T-helper 1 cell treated with Interleukin-12 subunit alpha and Interleukin-12 subunit beta and Interleukin-4 antibody, amounts not matched to agents 30 ng/mL and 1 ng/mL, for 36 hours (primary cell): ENCODE results near the gene DUSP19. TPM values are rescaled to one million over a fixed set of nuclear protein-coding genes. Genes with fewer than 3 reads are reported as not detected.
"Not testable (repeated sequence)": the region's sequence is repeated elsewhere in the genome, so short reads cannot be mapped to it uniquely, and the experiment has no call there.

Source experiments
- intact Hi-C: fragments of 100-400 bp; cut with micrococcal nuclease; formaldehyde crosslinking; loops from one replicate; pipeline ENCODE4 v1.15.1; 2024
- total RNA-seq: library from RNA; stranded (reverse); gene quantifications from 2 replicates; pipeline ENCODE4 v1.2.3, GENCODE V29; 2022

Gene DUSP19, protein sequence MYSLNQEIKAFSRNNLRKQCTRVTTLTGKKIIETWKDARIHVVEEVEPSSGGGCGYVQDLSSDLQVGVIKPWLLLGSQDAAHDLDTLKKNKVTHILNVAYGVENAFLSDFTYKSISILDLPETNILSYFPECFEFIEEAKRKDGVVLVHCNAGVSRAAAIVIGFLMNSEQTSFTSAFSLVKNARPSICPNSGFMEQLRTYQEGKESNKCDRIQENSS
- total RNA-seq, result 0.73 and 0.93 TPM in 2 replicates

DNA sequence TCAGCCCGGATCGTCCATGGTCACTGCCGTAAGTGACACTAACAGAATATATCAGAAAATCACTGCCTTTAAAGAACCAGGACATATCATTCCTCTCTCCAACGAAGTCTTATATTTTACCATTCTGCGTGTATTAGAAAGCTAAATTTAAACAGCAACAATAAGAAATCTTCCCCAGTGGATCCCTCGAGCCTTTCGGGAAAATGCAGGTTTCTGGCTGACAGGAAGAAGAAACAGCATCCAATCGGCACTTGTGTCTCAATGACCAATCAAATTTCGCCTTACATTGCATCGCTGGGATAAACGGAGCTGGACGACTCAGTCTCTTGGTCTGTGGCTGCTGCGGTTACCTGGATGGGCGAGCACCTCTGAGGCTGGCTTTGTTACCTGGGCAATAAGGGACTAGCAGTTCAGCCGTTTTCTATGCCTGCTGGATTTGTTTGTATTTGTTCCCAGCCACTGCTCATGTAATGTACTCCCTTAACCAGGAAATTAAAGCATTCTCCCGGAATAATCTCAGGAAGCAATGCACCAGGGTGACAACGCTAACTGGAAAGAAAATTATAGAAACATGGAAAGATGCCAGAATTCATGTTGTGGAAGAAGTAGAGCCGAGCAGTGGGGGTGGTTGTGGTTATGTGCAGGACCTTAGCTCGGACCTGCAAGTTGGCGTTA lies at the start of gene DUSP19:
Gene DUSP19 (plus strand): TSS at position 284 of the 675 bp plus-strand sequence. CDS start 187 bp downstream, at position 471.
- intact Hi-C loops, result loop anchor here (1.0 kb wide), 3 partner anchors 40 to 363 kb away; partner anchors contain the start of genes NCKAP1 and NUP35

DNA sequence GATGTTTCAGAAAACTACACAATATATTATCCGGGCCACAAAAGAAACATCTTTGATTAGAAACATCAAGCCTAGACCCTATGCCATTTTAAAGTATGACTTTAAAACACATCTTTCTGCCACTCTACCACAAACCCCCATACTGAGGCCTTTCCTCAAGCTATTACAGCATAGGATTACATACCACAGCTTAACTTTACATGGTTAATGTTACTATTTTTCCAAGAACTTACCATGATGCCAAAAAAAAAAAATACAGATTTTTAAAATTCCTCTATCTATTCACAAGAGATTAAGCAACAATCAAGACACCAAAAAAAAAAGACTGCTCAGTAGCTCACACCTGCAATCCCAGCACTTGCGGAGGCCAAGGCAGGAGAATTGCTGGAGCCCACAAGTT lies 49.3 kb upstream of the DUSP19 start:
- intact Hi-C loops, result no loop called here

DNA sequence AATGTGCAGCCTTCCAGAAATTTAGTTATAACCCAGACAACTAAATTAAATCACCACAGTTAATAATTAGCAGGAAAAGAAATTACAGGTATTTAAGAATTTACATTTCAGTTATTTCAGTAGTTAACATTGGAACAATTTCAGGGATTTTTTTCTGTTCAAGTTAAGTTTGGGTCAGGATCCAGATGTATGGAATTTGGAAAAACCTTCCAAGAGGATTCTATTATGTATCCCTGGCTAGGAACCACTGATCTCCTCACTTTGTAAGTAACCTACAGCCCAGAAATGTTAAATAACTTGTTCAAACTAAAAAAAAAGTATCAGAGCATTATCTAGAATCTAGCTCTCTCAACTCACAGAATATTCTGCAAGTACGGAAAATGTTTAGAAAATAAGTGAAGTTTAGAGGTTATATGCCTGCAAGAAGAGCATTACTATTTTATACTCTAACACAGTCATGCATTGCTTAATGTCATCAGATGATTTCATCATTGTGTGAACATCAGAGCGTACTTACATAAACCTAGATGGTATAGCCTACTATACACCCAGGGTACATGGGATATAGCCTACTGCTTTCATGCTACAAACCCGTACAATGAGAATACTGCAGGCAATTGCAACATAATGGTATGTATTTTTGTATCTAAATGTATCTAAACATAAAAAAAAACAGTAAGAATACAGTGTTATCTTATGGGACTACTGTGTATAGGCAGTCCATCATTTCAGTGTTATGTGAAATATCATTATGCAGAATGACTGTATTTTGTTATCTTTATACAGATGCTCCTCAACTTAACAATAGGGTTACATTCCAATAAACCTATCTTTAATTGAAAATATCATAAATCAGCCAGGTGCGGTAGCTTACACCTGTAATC lies 46.4 kb upstream of the DUSP19 start:
- intact Hi-C loops, result no loop called here

DNA sequence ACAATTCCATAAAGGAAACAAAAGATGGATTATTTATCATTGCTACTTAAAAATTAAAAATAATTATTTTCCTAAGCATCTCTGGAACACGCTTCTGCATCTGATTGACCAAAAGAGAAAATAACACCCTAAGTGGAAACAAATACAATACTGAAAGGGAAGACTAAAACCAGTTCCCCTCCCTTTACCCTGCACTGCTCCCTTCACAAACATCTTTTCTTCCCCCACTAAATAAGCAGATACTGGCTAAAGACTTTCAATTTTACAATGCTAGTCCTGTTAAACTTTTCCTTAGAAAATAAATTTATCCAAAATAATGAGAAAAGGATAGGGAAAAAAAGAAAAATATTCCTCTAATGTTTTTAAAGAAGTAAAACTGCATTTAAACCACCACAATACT lies 44.6 kb upstream of the DUSP19 start:
- intact Hi-C loops, result no loop called here

DNA sequence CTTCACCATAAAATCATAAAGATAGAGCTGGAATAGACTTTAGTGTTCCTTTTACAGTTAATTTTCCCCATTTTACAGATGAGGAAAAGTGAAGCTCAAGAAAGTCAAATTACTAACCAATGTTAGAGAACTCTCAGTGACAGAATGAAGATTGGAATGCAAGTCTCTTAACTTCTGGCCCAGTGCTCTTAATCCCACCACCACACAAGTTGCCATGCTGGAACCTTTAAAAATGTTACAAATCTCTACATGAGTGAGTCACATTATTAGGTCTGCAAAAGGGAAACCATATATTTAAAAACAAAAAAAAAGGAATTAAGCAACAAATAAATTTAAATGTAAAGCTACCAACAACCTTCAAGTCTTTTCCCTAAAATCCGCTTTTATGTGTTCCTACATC lies 43.7 kb upstream of the DUSP19 start:
- intact Hi-C loops, result loop anchor here (5.0 kb wide), 1 partner anchor 1143 kb away; the partner anchor contains the start of gene ITPRID2

DNA sequence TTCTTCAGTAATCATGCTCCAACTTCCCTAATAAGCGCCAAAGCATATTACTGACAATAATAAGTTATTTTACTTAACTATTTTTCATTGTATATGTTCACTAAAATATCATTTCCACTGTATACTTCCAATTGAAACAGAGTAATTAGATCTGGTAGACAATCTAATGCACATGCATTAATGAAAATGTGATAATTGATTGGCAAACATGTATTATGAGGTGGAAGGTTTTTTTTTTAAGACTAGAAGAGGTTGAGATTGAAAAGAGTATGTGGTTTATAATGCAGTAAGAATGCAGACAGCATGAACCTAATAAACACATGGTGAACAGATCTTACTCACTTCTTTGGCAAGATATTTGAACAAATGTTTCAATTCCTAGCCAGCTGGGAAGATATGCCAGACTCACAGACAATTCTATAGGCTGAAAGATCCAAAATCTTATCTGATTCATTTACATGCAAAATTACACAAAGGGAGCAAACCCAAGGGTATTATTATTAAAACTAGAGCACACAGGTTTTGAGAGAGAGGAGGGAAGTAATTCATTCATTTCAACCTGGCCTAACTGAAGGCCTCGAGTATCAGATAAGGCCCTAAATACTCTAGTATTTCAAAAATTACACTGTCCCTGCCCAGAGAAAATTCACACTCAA lies 43.1 kb upstream of the DUSP19 start:
- intact Hi-C loops, result loop anchor here (5.0 kb wide), 1 partner anchor 1143 kb away; the partner anchor contains the start of gene ITPRID2

DNA sequence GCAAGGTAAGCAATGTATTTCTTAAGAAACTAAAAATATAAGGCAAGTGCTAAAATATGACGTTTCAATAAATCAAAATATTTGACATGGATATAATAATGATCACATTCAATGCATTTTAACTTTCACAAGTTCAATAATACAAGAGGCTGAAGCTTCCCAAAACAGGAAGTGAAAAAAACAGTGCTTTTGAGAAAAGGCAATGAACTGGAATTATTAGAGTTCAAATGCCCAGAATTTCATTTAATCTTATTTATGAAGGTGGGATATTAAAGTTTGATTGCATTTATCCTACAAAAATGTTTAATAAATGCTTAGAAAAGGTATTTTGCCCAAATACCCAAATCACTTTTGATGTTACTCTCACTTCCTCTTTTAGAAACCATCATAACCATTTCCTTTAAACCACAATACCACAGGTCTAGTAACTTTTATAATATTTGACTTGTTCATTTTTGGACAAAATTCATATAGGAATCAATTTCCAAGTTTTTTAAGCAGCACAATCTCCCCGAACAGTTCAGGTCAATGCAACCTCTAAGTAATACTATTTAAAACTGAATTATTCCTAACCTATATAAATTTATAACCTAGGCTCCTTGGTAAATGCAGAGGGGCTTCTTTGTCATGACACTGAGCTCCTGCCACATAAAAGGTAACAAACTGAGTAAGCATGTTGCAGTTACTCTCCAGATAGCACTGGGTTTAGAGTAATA lies 42.4 kb upstream of the DUSP19 start:
- intact Hi-C loops, result loop anchor here (5.0 kb wide), 1 partner anchor 1144 kb away; the partner anchor contains the start of gene ITPRID2

DNA sequence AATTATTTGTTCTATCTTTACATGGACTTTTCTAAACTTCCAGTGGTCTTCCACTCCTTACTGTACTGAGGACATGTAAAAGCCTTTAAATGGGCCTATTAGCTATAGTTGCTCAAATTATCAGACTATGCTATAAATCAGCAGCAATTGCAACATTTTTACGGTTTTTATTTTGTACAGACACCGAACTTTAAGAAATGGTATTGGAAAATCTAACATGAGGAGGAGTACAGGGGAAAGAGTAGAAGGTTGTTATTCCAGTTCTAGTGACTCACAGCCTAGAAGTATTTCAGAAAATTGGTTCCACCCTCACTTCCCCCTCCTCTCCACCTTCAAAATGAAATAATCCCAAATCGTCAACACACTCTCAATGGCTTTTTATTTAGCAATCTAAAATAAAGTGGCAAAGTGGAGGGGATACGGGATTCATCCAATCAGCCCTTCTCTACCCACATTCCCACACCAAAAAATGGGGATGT lies 41.4 kb upstream of the DUSP19 start:
- intact Hi-C loops, result loop anchor here (5.0 kb wide), 1 partner anchor 1145 kb away; the partner anchor contains the start of gene ITPRID2

DNA sequence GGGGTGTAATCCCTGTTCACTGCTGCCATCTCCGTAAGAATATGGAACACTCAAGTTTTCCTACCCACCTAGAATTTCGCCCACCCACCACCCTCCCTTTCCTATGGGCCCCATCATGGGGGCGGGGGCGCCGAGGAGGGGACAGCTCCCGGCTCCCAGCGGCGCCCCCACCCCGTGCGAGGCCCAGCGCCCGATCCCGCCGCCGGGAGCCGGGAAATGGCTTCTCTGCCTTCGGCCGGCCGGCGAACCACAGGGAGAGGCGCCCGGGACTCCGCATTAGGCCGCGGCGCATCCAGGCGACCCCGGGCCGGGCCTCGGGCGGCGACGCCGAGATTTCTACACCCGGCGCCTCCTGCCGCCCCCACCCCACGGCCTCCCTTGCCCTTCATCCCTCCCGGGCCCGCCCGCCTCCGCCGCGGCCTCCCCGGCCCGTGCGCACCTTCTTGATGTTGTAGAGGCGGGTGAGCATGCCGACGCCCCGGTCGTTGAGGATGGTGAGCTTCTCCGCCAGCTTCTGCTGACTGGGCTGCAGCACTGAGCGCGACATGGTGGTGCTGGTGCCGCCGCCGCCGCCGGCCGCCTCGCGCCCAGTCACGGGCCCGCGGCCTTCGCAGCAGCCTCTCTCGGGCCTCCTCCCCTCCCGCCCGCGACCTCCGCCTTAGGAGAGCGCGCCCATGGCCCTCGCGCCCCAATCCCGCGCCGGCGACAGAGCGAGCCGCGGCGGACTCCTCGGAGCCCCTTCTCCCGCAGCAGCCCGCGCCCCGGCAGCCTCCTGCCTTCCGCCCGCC lies 40.8 kb upstream of the DUSP19 start:
- intact Hi-C loops, result loop anchor here (1.0 to 5.0 kb wide), 6 partner anchors 41 to 1145 kb away; partner anchors contain the start of genes DNAJC10, DUSP19, ITPRID2 and NUP35

DNA sequence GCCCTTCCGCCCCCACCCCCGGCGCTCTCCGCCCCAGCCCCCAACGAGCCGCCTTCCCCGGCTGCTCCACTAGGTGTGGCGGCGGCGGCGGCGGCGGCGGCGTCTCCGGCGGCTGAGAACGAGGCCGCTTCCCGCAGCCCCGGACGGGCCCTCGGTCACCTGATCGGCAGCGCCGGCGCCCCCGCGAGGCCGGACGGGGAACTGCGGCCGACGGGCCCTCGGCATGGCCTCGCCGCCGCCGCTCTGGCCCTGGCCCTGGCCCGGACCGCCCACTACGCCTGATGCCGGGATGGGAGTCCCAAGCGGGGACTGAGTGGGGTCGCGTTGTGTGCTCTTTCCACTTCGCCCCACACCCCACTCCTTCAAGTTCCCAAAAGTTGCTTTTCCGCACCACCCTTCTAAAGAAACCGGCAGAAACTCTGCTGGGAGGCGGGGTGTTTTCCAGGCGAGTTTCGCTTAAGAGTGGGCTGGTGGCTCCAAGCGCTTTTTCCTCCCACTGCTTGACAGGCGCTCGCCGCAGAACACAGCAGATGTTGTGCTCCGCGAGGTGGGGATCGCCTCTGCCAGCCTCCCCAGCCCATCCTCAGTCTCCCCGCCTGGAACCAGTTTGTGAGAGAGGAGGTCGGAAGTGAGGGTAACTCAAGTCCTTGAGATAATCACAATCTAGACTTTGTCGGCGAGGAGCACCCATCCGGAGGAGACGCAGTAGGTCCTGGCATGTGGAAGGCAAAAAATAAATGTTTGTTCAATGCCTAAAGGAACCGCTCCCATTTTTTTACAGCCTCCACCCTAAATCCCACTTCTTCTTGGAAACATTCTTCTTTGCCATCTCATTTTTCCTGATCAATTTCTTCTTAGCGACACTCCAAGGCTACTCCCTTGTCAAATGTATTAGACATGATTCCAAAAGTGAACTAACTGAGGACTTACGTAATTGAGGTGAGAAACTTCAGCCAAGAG lies 39.9 kb upstream of the DUSP19 start, which contains the start of gene NCKAP1:
Gene NCKAP1 (minus strand): TSS at position 117 of the 960 bp plus-strand sequence. CDS start 358 bp downstream, outside the sequence.
- intact Hi-C loops, result loop anchor here (1.0 to 5.0 kb wide), 6 partner anchors 40 to 1146 kb away; partner anchors contain the start of genes DNAJC10, DUSP19, ITPRID2 and NUP35

DNA sequence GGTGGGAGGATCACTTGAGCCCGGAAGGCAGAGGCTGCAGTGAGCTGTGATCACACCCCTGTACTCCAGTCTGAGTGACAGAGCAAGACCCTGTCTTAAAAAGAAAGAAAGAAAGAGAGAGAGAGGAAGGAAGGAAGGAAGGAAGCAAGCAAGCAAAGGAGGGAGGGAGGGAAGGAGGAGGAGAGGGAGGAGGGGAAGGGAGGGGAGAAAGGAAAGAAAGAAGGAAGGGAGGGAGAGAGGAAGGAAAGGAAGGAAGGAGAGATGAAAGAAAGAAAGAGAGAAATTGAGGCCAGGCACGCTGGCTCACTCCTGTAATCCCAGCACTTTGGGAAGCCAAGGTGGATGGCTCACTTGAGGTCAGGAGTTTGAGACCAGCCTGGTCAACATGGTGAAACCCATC lies 37.9 kb upstream of the DUSP19 start:
- intact Hi-C loops, result no loop called here

DNA sequence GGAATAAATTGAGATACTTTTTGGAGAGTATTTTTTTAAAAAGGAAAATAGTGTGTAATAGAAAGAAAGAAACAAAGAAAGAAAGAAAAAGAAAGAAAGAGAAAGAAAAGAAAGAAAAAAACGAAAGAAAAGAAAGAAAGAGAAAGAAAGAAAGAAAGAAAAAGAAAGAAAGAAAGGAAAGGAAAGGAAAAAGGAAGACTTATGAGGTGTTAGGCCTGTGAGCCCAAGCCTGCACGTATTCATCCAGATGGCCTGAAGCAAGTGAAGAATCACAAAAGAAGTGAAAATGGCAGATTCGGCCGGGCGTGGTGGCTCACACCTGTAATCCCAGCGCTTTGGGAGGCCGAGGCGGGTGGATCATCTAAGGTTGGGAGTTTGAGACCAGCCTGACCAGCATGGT lies 35.0 kb upstream of the DUSP19 start:
- intact Hi-C loops, result not testable (repeated sequence)

DNA sequence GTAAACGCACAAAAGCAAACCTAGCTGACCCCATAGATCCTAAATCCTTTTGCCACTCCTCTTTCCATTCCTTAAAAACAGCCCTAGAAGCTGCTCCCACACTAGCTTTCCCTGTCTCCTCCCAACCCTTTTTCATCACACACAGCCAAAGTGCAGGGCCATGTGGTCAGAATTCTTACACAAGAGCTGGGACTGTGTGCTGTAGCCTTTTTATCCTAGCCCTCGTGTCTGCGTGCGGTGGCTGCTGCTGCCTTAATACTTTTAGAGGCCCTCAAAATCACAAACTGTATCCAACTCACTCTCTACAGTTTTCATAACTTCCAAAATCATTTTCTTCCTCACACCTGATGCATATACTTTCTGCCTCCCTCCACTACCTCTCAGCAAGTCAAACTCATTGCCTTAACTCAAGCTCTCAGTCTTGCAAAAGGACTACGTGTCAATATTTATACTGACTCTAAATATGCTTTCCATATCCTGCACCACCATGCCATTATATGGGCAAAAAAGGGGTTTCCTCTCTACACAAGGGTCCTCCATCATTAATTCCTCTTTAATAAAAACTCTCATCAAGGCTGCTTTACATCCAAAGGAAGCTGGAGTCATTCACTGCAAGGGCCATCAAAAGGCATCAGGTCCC lies 30.9 kb upstream of the DUSP19 start:
- intact Hi-C loops, result not testable (repeated sequence)

DNA sequence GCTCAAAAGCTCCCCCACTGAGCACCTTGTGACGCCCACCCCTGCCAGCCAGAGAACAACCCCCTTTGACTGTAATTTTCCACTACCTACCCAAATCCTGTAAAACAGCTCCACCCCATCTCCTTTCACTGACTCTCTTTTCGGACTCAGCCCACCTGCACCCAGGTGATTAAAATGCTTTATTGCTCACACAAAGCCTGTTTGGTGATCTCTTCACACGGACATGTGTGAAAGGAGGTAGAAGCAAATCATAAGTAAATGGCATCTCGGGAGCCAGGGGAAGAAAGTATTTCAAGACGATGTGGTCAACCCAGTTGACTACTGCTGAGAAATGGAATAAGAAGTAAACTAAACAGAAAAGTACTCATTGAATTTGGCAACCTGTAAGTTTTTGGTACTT lies 29.1 kb upstream of the DUSP19 start:
- intact Hi-C loops, result no loop called here

DNA sequence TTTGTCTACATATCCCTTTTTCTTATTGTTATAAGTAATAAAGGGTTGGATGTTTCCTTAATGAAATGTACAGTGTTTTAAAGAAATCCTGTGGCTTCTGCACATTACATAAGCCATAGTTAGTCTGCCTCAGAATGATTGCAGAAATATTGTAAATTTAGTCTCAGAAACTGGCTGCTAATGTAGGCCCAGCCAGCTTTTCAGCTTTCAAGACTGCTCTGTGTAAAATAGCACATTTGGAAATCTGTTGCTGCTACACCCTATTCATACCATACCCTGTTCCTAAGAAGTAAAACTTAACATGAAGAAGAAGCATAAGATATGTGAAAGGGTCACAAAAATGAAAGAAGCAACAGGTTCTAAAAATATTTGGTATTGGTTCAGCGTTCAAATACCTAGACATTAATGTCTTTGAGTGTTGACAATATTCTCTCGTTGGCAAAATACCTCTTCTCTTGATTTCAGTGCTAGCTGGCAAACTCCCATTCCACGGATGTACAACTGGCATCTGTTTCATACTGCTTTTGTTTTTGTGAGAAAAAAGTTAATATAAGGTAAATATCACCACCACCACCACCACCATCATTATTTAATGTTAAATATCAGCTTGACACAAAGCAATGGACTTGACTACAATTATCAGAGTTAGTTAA lies 21.1 kb upstream of the DUSP19 start:
- intact Hi-C loops, result no loop called here

DNA sequence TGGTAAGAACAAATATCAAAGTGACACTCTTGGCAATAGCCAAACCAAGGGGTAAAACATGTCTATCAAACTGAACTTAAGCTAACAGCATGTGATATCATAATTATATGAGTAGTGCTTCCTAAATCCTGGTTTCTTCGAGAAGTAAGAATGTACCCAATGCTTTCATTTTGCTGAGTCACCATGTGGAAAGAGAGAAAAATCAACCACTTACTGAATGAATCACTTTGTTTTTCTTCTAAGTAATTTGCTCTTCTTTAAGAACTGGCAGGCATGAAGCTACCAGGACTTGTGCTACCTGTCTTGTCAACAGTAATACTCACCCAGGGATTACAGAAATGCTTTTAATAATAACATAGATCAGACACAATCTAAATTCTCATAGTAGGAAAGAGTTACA lies 19.0 kb upstream of the DUSP19 start:
- intact Hi-C loops, result no loop called here
